HepG2 (cell line): ENCODE data around the gene ALDH3B1. TPM values are rescaled to one million over a fixed set of nuclear protein-coding genes. Genes with fewer than 3 reads are reported as not detected.

ENCODE experiments used
- ATAC-seq: fragments of 200-7000 bp; cut with Tn5 transposase; 3 replicates; pipeline ENCODE4 v1.9.1; 2020; ENCODE audit warnings: mild to moderate bottlenecking, moderate library complexity
- BruUV-seq: library from RNA; stranded (reverse); fragments of 400-500 nt; replicated peaks from 2 replicates; lab custom pipeline; 2021; lab: Mats Ljungman, UMichigan
- CTCF ChIA-PET: fragments of 300-600 bp; formaldehyde crosslinking; extraction: SDS; loops from one replicate; lab custom pipeline; 2021; ENCODE audit warnings: low total read pairs, inconsistent platforms, low intra/inter-chr PET ratio; lab: Yijun Ruan, JAX
- POLR2A ChIA-PET: fragments of 350-600 bp; sonication (Branson Sonifier 250); formaldehyde crosslinking; loops from one replicate; lab custom pipeline; 2020; ENCODE audit warnings: antibody characterized with exemption, inconsistent platforms; lab: Yijun Ruan, JAX
- DNase-seq: peaks from one replicate; pipeline ENCODE4 v3.0.0-alpha.2; 2015; ENCODE audit warnings: low spot score
- FAIRE-seq: peaks from 3 replicates; lab custom pipeline; 2011; peaks lifted over from hg19 to GRCh38; lab: Jason Lieb, UNC
- H2AFZ ChIP-seq: one replicate; pipeline ENCODE4 v1.6.1; 2011; ENCODE audit warnings: low read length, inconsistent platforms
- H3K27ac ChIP-seq: fragments of 300-600 bp; 3 replicates; pipeline ENCODE4 v1.8.0; 2011; ENCODE audit warnings: mixed run types, mild to moderate bottlenecking, mixed read lengths, low read length, inconsistent platforms; ENCODE audit not compliant: insufficient read depth; ENCODE audit errors: extremely low read length
- H3K27me3 ChIP-seq, 2 experiments: fragments of 200-600 bp in 1 of 2; 2 replicates in 1 of 2; 3 replicates in 1 of 2; pipeline versions ENCODE4 v1.6.0 to v1.8.0; 2011; ENCODE audit warnings: low read length in 2 of 2, mild to moderate bottlenecking in 2 of 2, moderate library complexity in 2 of 2, inconsistent platforms in 1 of 2; ENCODE audit not compliant: insufficient read depth in 2 of 2, control insufficient read depth in 1 of 2
- H3K36me3 ChIP-seq, 2 experiments: fragments of 200-600 bp in 1 of 2; replicated peaks in 1 of 2; 2 replicates in 1 of 2; 3 replicates in 1 of 2; pipeline versions ENCODE4 v1.5.1 to v1.8.0; 2011; ENCODE audit warnings: low read length in 2 of 2, inconsistent platforms in 1 of 2; ENCODE audit not compliant: insufficient read depth in 2 of 2, control insufficient read depth in 1 of 2
- H3K4me1 ChIP-seq: 2 replicates; pipeline ENCODE4 v1.5.1; 2012; ENCODE audit warnings: low read length, inconsistent platforms; ENCODE audit not compliant: insufficient read depth
- H3K4me2 ChIP-seq: 2 replicates; pipeline ENCODE4 v1.6.0; 2011; ENCODE audit warnings: low read depth, low read length, inconsistent platforms
- H3K4me3 ChIP-seq, 3 experiments: fragments of 200-600 bp in 1 of 3; sonication (generic), shearing (Covaris generic) in 1 of 3; replicated peaks in 1 of 3; 2 replicates each; pipeline ENCODE4 v1.5.1; 2011 to 2016; ENCODE audit warnings: low read length in 3 of 3, inconsistent platforms in 2 of 3, low read depth in 2 of 3, mild to moderate bottlenecking in 2 of 3, control low read depth in 1 of 3, mixed read lengths in 1 of 3; ENCODE audit not compliant: insufficient read depth in 1 of 3
- H3K79me2 ChIP-seq: one replicate; pipeline ENCODE4 v1.6.1; 2011; ENCODE audit warnings: low read length, inconsistent platforms; ENCODE audit not compliant: insufficient read depth
- H3K9ac ChIP-seq: 2 replicates; pipeline ENCODE4 v1.6.0; 2011; ENCODE audit warnings: mild to moderate bottlenecking, low read depth, low read length, inconsistent platforms; ENCODE audit not compliant: insufficient read depth
- H3K9me3 ChIP-seq: 2 replicates; pipeline ENCODE4 v1.5.1; 2012; ENCODE audit warnings: mild to moderate bottlenecking, low read length
- H4K20me1 ChIP-seq: 2 replicates; pipeline ENCODE4 v1.6.0; 2011; ENCODE audit warnings: inconsistent platforms, mild to moderate bottlenecking, low read length, moderate library complexity; ENCODE audit not compliant: insufficient read depth
- AHDC1 ChIP-seq: sonication (generic); formaldehyde crosslinking; IDR thresholded peaks from 2 replicates; pipeline ENCODE4 v1.5.1; 2020; ENCODE audit warnings: mild to moderate bottlenecking, missing genetic modification reagents, borderline replicate concordance
- CEBPB ChIP-seq: IDR thresholded peaks from 2 replicates; pipeline ENCODE4 v1.6.1; 2011; ENCODE audit warnings: low read depth, low read length, improper control_type of control experiment, borderline replicate concordance
- HHEX ChIP-seq: IDR thresholded peaks from 2 replicates; pipeline ENCODE4 v1.6.1; 2016; ENCODE audit warnings: control low read depth
- RBM22 ChIP-seq: fragments of 200-400 bp; formaldehyde crosslinking; optimal IDR thresholded peaks from 2 replicates; pipeline ENCODE3; 2017; ENCODE audit warnings: mild to moderate bottlenecking, low read length, moderate library complexity
- ZBTB38 ChIP-seq: sonication (generic); formaldehyde crosslinking; IDR thresholded peaks from 2 replicates; pipeline ENCODE4 v1.5.1; 2020; ENCODE audit warnings: mild to moderate bottlenecking, missing genetic modification reagents
- WGBS: methylation state at CpG from one replicate; pipeline ENCODE4 v1.1.6; 2017; ENCODE audit warnings: low lambda C conversion rate; 5-methylcytosine and 5-hydroxymethylcytosine counted together
- in situ Hi-C: cut with HindIII; loops from 2 replicates; pipeline ENCODE4 v1.10.0; 2017; ENCODE audit warnings: low pct_unique_long_range_greater_than_20kb; ENCODE audit not compliant: extremely low pct_ligation_motif_present
- intact Hi-C: fragments of 100-400 bp; cut with micrococcal nuclease; formaldehyde crosslinking; loops from one replicate; pipeline ENCODE4 v1.10.0; 2022; ENCODE audit not compliant: unreplicated experiment
- polyA plus RNA-seq, 8 experiments: library from polyadenylated mRNA; depleted of rRNA in 3 of 8; stranded (reverse) in 7 of 8; unstranded in 1 of 8; fragments of >200 nt; fragmentation: Illumina TruSeq in 4 of 8; extraction: Trizol in 4 of 8; gene quantifications; 2 replicates each; pipeline versions ENCODE4 v1.2.1 to v1.2.3, GENCODE V29; 2011 to 2016; ENCODE audit warnings: low read depth in 4 of 8, missing spikeins in 1 of 8, mixed read lengths in 1 of 8; ENCODE audit not compliant: insufficient read depth in 1 of 8
- total RNA-seq, 5 experiments: library from RNA; depleted of rRNA; stranded (reverse); fragments of >200 nt; fragmentation: Illumina TruSeq; extraction: Trizol; gene quantifications; 2 replicates each; pipeline ENCODE4 v1.2.3, GENCODE V29; 2016; ENCODE audit warnings: low read depth in 1 of 5

Gene ALDH3B1
- total and polyA plus RNA-seq, 2 of the 13 experiments (the other 11 are each of a cell fraction or from before 2014, with no cell fraction given) = 4.0 to 6.7 TPM

GRCh38 chr11:68074584-68075352 is 64.6 kb downstream of the ALDH3B1 start:
- no peak overlapping the region for H2AFZ ChIP-seq
- no peak overlapping the region for H3K4me2 ChIP-seq
- peaks cover 35% of the 10 kb centered on the region for H3K4me1 ChIP-seq
- 96% methylated on average over 10 of the region's 10 CpGs for WGBS
- intact Hi-C loops (loop anchor here (5.0 kb wide), 1 partner anchor 133 kb away; no protein-coding TSS in a partner anchor), in situ Hi-C loops (loop anchor here (10.0 kb wide), 1 partner anchor 130 kb away; no protein-coding TSS in a partner anchor)
- H3K27ac ChIP-seq = no peak overlapping the region
- H3K9ac ChIP-seq = no peak overlapping the region
- H3K36me3 ChIP-seq = peaks cover 44 to 86% of the 10 kb centered on the region in 2 experiments
- peaks cover 17% of the 10 kb centered on the region; the same call in 1 of the 2 replicates for H4K20me1 ChIP-seq
- TF ChIP-seq HHEX (CRISPR knock-in tag) = no peak
- peak; percentile 64; the same call in 1 of the 2 replicates for TF ChIP-seq CEBPB
- no peak for TF ChIP-seq ZBTB38 (CRISPR knock-in tag)
- no peak for TF ChIP-seq AHDC1 (CRISPR knock-in tag)
- TF ChIP-seq RBM22 = peak; percentile 35
- H3K79me2 ChIP-seq = peaks cover 48% of the 10 kb centered on the region
- DNase-seq (no peak), FAIRE-seq (no peak), ATAC-seq (no peak)
- CTCF ChIA-PET = no interaction called here
- no peaks in the 10 kb centered on the region for H3K9me3 ChIP-seq
- BruUV-seq = no TSS peak
- no peaks in the 10 kb centered on the region for H3K27me3 ChIP-seq
- H3K4me3 ChIP-seq = no peak overlapping the region
- POLR2A ChIA-PET = no interaction called here
